Osteocyte (in vitro differentiated cells): ENCODE measurements around the gene SLC26A11. TPM values are rescaled to one million over a fixed set of nuclear protein-coding genes. Genes with fewer than 3 reads are reported as not detected.
"Not testable (repeated sequence)": the region's sequence is repeated elsewhere in the genome, so short reads cannot be mapped to it uniquely, and the experiment has no call there.

Source experiments
- DNase-seq: peaks from one replicate; pipeline ENCODE4 v3.0.0; 2021; ENCODE audit warnings: mixed read lengths; ENCODE audit not compliant: unreplicated experiment; ENCODE audit errors: extremely low spot score
- H3K27ac Mint-ChIP-seq: one replicate; pipeline ENCODE4 v1.8.0; 2021; ENCODE audit warnings: mild to moderate bottlenecking, mixed read lengths; ENCODE audit not compliant: unreplicated experiment
- H3K27me3 Mint-ChIP-seq: one replicate; pipeline ENCODE4 v1.8.0; 2021; ENCODE audit warnings: mixed read lengths; ENCODE audit not compliant: unreplicated experiment
- H3K36me3 Mint-ChIP-seq: one replicate; pipeline ENCODE4 v1.8.0; 2021; ENCODE audit warnings: mixed read lengths; ENCODE audit not compliant: unreplicated experiment
- H3K4me1 Mint-ChIP-seq: one replicate; pipeline ENCODE4 v1.8.0; 2021; ENCODE audit warnings: mixed read lengths; ENCODE audit not compliant: unreplicated experiment
- H3K4me3 Mint-ChIP-seq: one replicate; pipeline ENCODE4 v1.8.0; 2021; ENCODE audit warnings: mild to moderate bottlenecking, moderate library complexity, mixed read lengths; ENCODE audit not compliant: unreplicated experiment
- H3K9me3 Mint-ChIP-seq: one replicate; pipeline ENCODE4 v1.8.0; 2021; ENCODE audit warnings: mixed read lengths; ENCODE audit not compliant: unreplicated experiment
- CTCF ChIP-seq: fragments of 200-600 bp; sonication (generic); IDR thresholded peaks from 2 replicates; pipeline ENCODE4 v1.5.0; 2021; ENCODE audit warnings: antibody characterized with exemption, mild to moderate bottlenecking, moderate library complexity
- total RNA-seq: library from RNA; stranded (reverse); gene quantifications from 2 replicates; pipeline ENCODE4 v1.2.1, GENCODE V29; 2021

SLC26A11 gene
- total RNA-seq, 1 donor from 2014 or later = 34.7 TPM

GRCh38 chr17:80237386-80237785, 17.2 kb downstream of the SLC26A11 start:
- Mint-ChIP-seq H3K9me3 (peaks cover 9% of the 10 kb centered on the region), H3K27ac (no peak overlapping the region), H3K36me3 (peaks cover 55% of the 10 kb centered on the region), H3K4me1 (no peaks in the 10 kb centered on the region), H3K4me3 (no peak overlapping the region), H3K27me3 (no peaks in the 10 kb centered on the region)
- no peak for DNase-seq
- TF ChIP-seq CTCF = no peak

DNA sequence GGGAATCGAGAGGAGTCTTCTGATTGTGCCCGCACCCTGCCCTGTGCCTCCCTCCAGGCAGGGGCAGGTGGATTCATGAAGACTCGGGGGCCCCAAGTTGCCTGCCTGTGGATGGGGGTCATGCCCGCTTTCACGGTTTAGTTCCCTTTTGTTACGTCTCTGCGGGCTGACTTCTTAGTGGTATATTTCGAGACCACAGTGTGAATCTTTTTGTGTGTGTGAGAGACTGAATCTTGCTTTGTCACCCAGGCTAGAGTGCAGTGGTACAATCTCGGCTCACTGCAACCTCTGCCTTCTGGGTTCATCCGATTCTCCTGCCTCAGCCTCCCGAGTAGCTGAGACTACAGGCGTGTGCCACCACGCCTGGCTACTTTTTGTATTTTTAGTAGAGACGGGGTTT, 22.3 kb downstream of the SLC26A11 start:
- no peak for DNase-seq
- no peak for TF ChIP-seq CTCF
- Mint-ChIP-seq H3K27ac (no peak overlapping the region), H3K9me3 (no peaks in the 10 kb centered on the region), H3K4me3 (no peak overlapping the region), H3K4me1 (no peaks in the 10 kb centered on the region), H3K36me3 (peaks cover 35% of the 10 kb centered on the region), H3K27me3 (no peaks in the 10 kb centered on the region)

DNA sequence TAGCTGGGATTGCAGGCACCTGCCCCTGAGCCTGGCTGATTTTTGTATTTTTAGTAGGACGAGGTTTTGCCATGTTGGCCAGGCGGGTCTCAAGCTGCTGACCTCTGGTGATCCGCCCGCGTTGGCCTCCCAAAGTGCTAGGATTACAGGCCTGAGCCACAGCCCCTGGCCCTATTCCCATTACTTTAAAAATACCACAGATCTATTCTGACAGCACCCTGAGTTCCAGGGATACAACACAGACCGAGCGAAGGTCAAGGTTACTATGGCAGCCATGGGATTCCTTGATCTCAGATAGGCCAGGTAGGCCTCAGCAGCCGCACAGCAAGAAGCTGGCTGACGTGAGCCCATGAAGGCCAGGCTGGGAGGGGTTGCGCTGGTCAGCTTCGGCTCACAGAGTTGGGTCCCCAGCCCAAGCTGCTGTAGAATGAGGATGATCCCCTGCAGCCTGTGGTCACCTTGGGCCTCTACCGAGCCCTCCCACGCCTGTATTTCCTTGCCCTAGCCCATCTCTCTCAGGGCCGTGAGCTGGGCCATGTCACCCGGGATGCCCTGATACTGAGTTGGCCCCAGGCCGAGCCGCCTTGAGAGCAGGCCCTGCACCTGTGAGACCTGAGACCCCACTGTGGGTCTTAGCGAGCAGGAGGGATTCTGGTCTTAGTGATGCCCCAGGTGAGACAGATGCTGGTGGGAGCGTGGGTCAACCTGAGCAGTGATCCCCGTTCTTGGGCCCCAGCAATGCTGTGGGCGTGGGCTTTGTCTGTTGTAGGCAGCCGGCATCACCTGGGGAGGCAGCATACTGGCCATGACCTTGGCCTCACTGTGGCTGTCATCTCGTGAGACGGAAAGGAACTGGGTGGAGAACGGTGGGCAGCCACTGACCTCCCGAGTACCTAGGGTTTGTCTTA, 23.6 kb downstream of the SLC26A11 start:
- H3K4me1 Mint-ChIP-seq = no peaks in the 10 kb centered on the region
- no peak overlapping the region for H3K4me3 Mint-ChIP-seq
- TF ChIP-seq CTCF = no peak
- H3K27ac Mint-ChIP-seq = no peak overlapping the region
- H3K27me3 Mint-ChIP-seq = no peaks in the 10 kb centered on the region
- H3K9me3 Mint-ChIP-seq = no peaks in the 10 kb centered on the region
- H3K36me3 Mint-ChIP-seq = peaks cover 27% of the 10 kb centered on the region
- no peak for DNase-seq

DNA sequence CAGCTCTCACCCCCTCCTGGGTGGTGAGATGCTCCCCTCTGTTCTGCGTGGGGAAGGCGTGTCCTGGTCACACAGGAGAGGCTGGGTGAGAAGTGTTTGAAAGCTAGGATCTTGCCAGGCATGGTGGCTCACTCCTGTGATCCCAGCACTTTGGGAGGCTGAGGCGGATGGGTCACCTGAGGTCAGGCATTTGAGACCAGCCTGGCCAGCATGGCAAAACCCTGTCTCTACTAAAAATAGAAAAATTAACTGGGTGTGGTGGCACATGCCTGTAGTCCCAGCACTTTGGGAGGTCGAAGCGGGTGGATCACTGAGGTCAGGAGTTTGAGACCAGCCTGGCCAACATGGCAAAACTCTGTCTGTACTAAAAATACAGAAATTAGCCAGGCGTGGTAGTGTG, 24.2 kb downstream of the SLC26A11 start:
- not testable (repeated sequence) for H3K27me3 Mint-ChIP-seq, DNase-seq, H3K4me3 Mint-ChIP-seq

GRCh38 chr17:80244871-80245509, 24.8 kb downstream of the SLC26A11 start:
- H3K36me3 Mint-ChIP-seq = peaks cover 24% of the 10 kb centered on the region
- H3K4me3 Mint-ChIP-seq = no peak overlapping the region
- no peaks in the 10 kb centered on the region for H3K27me3 Mint-ChIP-seq
- H3K4me1 Mint-ChIP-seq = no peaks in the 10 kb centered on the region
- no peaks in the 10 kb centered on the region for H3K9me3 Mint-ChIP-seq
- no peak for TF ChIP-seq CTCF
- no peak for DNase-seq
- no peak overlapping the region for H3K27ac Mint-ChIP-seq

More for the DNA sequence above, 24.2 kb downstream of the SLC26A11 start:
- H3K27ac Mint-ChIP-seq, H3K4me1 Mint-ChIP-seq, H3K9me3 Mint-ChIP-seq: not testable (repeated sequence)
- peaks cover 28% of the 10 kb centered on the region for H3K36me3 Mint-ChIP-seq
